ENCODE measurements around the gene FHL2.

GRCh38 chr2:105411720-105412407, 13.0 kb upstream of the FHL2 start:
- TF ChIP-seq POLR2A (IDR thresholded peaks at IDR 0.05; ENCODE audit: low read length) (no peak), GATA1 (IDR thresholded peaks at IDR 0.05; ENCODE audit: low read depth, low read length) (no peak)

All from erythroblast (primary cell).